ENCODE data around the gene CCDC83.
"Not testable (repeated sequence)": the region's sequence is repeated elsewhere in the genome, so short reads cannot be mapped to it uniquely, and the experiment has no call there.

The CCDC83 gene

GRCh38 chr11:85840932-85841331, 14.3 kb upstream of the CCDC83 start:
- DNase-seq = not testable (repeated sequence)

GRCh38 chr11:85843929-85844328, 11.3 kb upstream of the CCDC83 start:
- no peak for DNase-seq

GRCh38 chr11:85844439-85845123, 10.6 kb upstream of the CCDC83 start:
- DNase-seq = no peak

- DNase-seq = no peak
Measured at GRCh38 chr11:85845124-85845631, 10.0 kb upstream of the CCDC83 start.

- no peak for DNase-seq
Measured at GRCh38 chr11:85847436-85847835, 7.7 kb upstream of the CCDC83 start.

- DNase-seq = no peak
Measured at GRCh38 chr11:85848006-85848405, 7.2 kb upstream of the CCDC83 start.

- no peak for DNase-seq
Measured at GRCh38 chr11:85848556-85848955, 6.6 kb upstream of the CCDC83 start.

- not testable (repeated sequence) for DNase-seq
Measured at GRCh38 chr11:85852754-85853153, 2.4 kb upstream of the CCDC83 start.

GRCh38 chr11:85853541-85853940, 1.6 kb upstream of the CCDC83 start:
- DNase-seq = peak; percentile 12

- DNase-seq = no peak
Measured at GRCh38 chr11:85854212-85854556, 999 bp upstream of the CCDC83 start.

- DNase-seq = peak; percentile 92
Measured at GRCh38 chr11:85854557-85855340, 434 bp upstream of the CCDC83 start.

- DNase-seq = no peak
Measured at GRCh38 chr11:85857098-85857497, 1.9 kb downstream of the CCDC83 start.

- DNase-seq = not testable (repeated sequence)
Measured at GRCh38 chr11:85859541-85859940, 4.4 kb downstream of the CCDC83 start.

- no peak for DNase-seq
Measured at GRCh38 chr11:85863855-85864254, 8.7 kb downstream of the CCDC83 start.

- DNase-seq = no peak
Measured at GRCh38 chr11:85866137-85866827, 11.1 kb downstream of the CCDC83 start.

GRCh38 chr11:85867751-85868150, 12.6 kb downstream of the CCDC83 start:
- DNase-seq = no peak

- DNase-seq = no peak
Measured at GRCh38 chr11:85869781-85870180, 14.6 kb downstream of the CCDC83 start.

- no peak for DNase-seq
Measured at GRCh38 chr11:85874265-85874664, 19.1 kb downstream of the CCDC83 start.

- no peak for DNase-seq
Measured at GRCh38 chr11:85875505-85875904, 20.3 kb downstream of the CCDC83 start.

- DNase-seq = no peak
Measured at GRCh38 chr11:85884581-85885021, 29.4 kb downstream of the CCDC83 start.

GRCh38 chr11:85886089-85887056, 31.2 kb downstream of the CCDC83 start:
- no peak for DNase-seq

- DNase-seq = no peak
Measured at GRCh38 chr11:85889108-85889507, 33.9 kb downstream of the CCDC83 start.

All from DMS79 treated with DMSO at 0.1 percent for 48 hours (cell line).